ENCODE data around the gene RNF20. TPM values are rescaled to one million over a fixed set of nuclear protein-coding genes. Genes with fewer than 3 reads are reported as not detected.
"Not testable (repeated sequence)": the region's sequence is repeated elsewhere in the genome, so short reads cannot be mapped to it uniquely, and the experiment has no call there.

The RNF20 gene
- total and polyA plus RNA-seq, 9 donors: 12.8 to 45.8 (median 33.6) TPM

- no peak for TF ChIP-seq EP300 (IDR thresholded peaks at IDR 0.05)
- TF ChIP-seq POLR2A (IDR thresholded peaks at IDR 0.05): no peak
- TF ChIP-seq CTCF (IDR thresholded peaks at IDR 0.05): no peak
- no peak overlapping the region for H3K27ac ChIP-seq
- no peaks in the 10 kb centered on the region for H3K4me1 ChIP-seq (ENCODE audit: insufficient read depth)
- no peak for DNase-seq
- no peaks in the 10 kb centered on the region for H3K36me3 ChIP-seq
- no peak overlapping the region for H3K4me3 ChIP-seq
- intact Hi-C loops (cut with DNase I): no loop called here
- no peaks in the 10 kb centered on the region for H3K27me3 ChIP-seq
- H3K9me3 ChIP-seq: no peaks in the 10 kb centered on the region
- 92 to 94% (median 92%) methylated on average over 2 of the region's 2 CpGs for WGBS, 3 donors
Observed at GRCh38 chr9:101536938-101537337, 3.3 kb downstream of the RNF20 start.

GRCh38 chr9:101540069-101540468, 6.4 kb downstream of the RNF20 start:
- no peaks in the 10 kb centered on the region for H3K9me3 ChIP-seq
- no peak overlapping the region for H3K27ac ChIP-seq
- intact Hi-C loops (cut with DNase I): no loop called here
- no peak for TF ChIP-seq CTCF (IDR thresholded peaks at IDR 0.05)
- TF ChIP-seq EP300 (IDR thresholded peaks at IDR 0.05): no peak
- no peak for TF ChIP-seq POLR2A (IDR thresholded peaks at IDR 0.05)
- DNase-seq: no peak
- 95 to 96% (median 96%) methylated on average over 8 of the region's 8 CpGs for WGBS, 3 donors
- no peak overlapping the region for H3K4me3 ChIP-seq
- H3K4me1 ChIP-seq (ENCODE audit: insufficient read depth): no peaks in the 10 kb centered on the region
- H3K27me3 ChIP-seq: no peaks in the 10 kb centered on the region
- no peaks in the 10 kb centered on the region for H3K36me3 ChIP-seq

- no peaks in the 10 kb centered on the region for H3K9me3 ChIP-seq
- no peaks in the 10 kb centered on the region for H3K27me3 ChIP-seq
- no peak overlapping the region for H3K27ac ChIP-seq
- no peak for DNase-seq
- intact Hi-C loops (cut with DNase I): no loop called here
- H3K4me1 ChIP-seq (ENCODE audit: insufficient read depth): no peaks in the 10 kb centered on the region
- TF ChIP-seq CTCF (IDR thresholded peaks at IDR 0.05): no peak
- TF ChIP-seq POLR2A (IDR thresholded peaks at IDR 0.05): no peak
- no peak for TF ChIP-seq EP300 (IDR thresholded peaks at IDR 0.05)
- H3K4me3 ChIP-seq: no peak overlapping the region
- WGBS, 3 donors: 93 to 98% (median 96%) methylated on average over 14 of the region's 14 CpGs
- H3K36me3 ChIP-seq: no peaks in the 10 kb centered on the region
Observed at GRCh38 chr9:101543098-101543735, 9.6 kb downstream of the RNF20 start.

GRCh38 chr9:101549472-101550098, 15.9 kb downstream of the RNF20 start:
- H3K27ac ChIP-seq; H3K4me1 ChIP-seq (ENCODE audit: insufficient read depth); intact Hi-C loops (cut with DNase I); H3K27me3 ChIP-seq; H3K4me3 ChIP-seq; DNase-seq; H3K36me3 ChIP-seq; H3K9me3 ChIP-seq: not testable (repeated sequence)
- 76 to 81% (median 80%) methylated on average over 17 to 18 of the region's 18 CpGs for WGBS, 3 donors

- TF ChIP-seq EP300 (IDR thresholded peaks at IDR 0.05) (no peak), CTCF (IDR thresholded peaks at IDR 0.05) (no peak), POLR2A (IDR thresholded peaks at IDR 0.05) (no peak)
- WGBS, 3 donors: 99 to 100% (median 100%) methylated on average over 1 of the region's 1 CpG
- H3K27ac ChIP-seq: no peak overlapping the region
- H3K36me3 ChIP-seq: no peaks in the 10 kb centered on the region
- H3K4me1 ChIP-seq (ENCODE audit: insufficient read depth): no peaks in the 10 kb centered on the region
- intact Hi-C loops (cut with DNase I): no loop called here
- H3K4me3 ChIP-seq: no peak overlapping the region
- no peak for DNase-seq
- no peaks in the 10 kb centered on the region for H3K27me3 ChIP-seq
- H3K9me3 ChIP-seq: no peaks in the 10 kb centered on the region
Observed at GRCh38 chr9:101561740-101562139, 28.1 kb downstream of the RNF20 start.

All from ovary (tissue), 9 donors.